CD4-positive, alpha-beta T cell treated with Interleukin-21 for 1 hour (primary cell): ENCODE data around the gene SHMT1.
"Not testable (repeated sequence)": the region's sequence is repeated elsewhere in the genome, so short reads cannot be mapped to it uniquely, and the experiment has no call there.

Experiments used
- DNase-seq: peaks from one replicate; pipeline ENCODE4 v3.0.0-alpha.2; 2020

The SHMT1 gene

GRCh38 chr17:18363101-18364049, at the start of gene SHMT1:
SHMT1 (minus strand) TSS chr17:18363550; CDS start chr17:18355981, 7,569 bp downstream.
- peak; percentile 91 for DNase-seq

- peak; percentile 44 for DNase-seq
Observed at GRCh38 chr17:18412001-18412538, 48.7 kb upstream of the SHMT1 start.

- peak; percentile 18 for DNase-seq
Observed at GRCh38 chr17:18411377-18411864, 48.1 kb upstream of the SHMT1 start.

GRCh38 chr17:18410736-18411135, 47.4 kb upstream of the SHMT1 start:
- DNase-seq: not testable (repeated sequence)

- not testable (repeated sequence) for DNase-seq
Observed at GRCh38 chr17:18409321-18409720, 46.0 kb upstream of the SHMT1 start.

GRCh38 chr17:18408906-18409305, 45.6 kb upstream of the SHMT1 start:
- not testable (repeated sequence) for DNase-seq

GRCh38 chr17:18403604-18404003, 40.3 kb upstream of the SHMT1 start:
- DNase-seq: not testable (repeated sequence)

- DNase-seq: not testable (repeated sequence)
Observed at GRCh38 chr17:18403166-18403565, 39.8 kb upstream of the SHMT1 start.

- DNase-seq: not testable (repeated sequence)
Observed at GRCh38 chr17:18401872-18402590, 38.7 kb upstream of the SHMT1 start.

- DNase-seq: not testable (repeated sequence)
Observed at GRCh38 chr17:18388728-18389127, 25.4 kb upstream of the SHMT1 start.

- not testable (repeated sequence) for DNase-seq
Observed at GRCh38 chr17:18388266-18388665, 24.9 kb upstream of the SHMT1 start.

GRCh38 chr17:18387583-18387982, 24.2 kb upstream of the SHMT1 start:
- not testable (repeated sequence) for DNase-seq

- DNase-seq: not testable (repeated sequence)
Observed at GRCh38 chr17:18384271-18384670, 20.9 kb upstream of the SHMT1 start.

- DNase-seq: peak; percentile 4
Observed at GRCh38 chr17:18383079-18383481, 19.7 kb upstream of the SHMT1 start.

GRCh38 chr17:18382441-18383078, 19.2 kb upstream of the SHMT1 start:
- no peak for DNase-seq

- no peak for DNase-seq
Observed at GRCh38 chr17:18381953-18382245, 18.5 kb upstream of the SHMT1 start.

- DNase-seq: no peak
Observed at GRCh38 chr17:18381158-18381952, 18.0 kb upstream of the SHMT1 start.

- no peak for DNase-seq
Observed at GRCh38 chr17:18380471-18381157, 17.3 kb upstream of the SHMT1 start.

GRCh38 chr17:18379246-18380146, 16.1 kb upstream of the SHMT1 start:
- DNase-seq: no peak

- DNase-seq: not testable (repeated sequence)
Observed at GRCh38 chr17:18378614-18379013, 15.3 kb upstream of the SHMT1 start.

GRCh38 chr17:18378205-18378505, 14.8 kb upstream of the SHMT1 start:
- DNase-seq: no peak
